Testis (tissue), 2 donors: ENCODE measurements around the gene MIA3.

ENCODE experiments used
- CTCF ChIP-seq, 3 experiments: fragments of 450-650 bp in 2 of 3; fragments of 200-600 bp in 1 of 3; sonication (generic) in 1 of 3; IDR thresholded peaks; one replicate each; pipeline ENCODE4 v1.5.1; 2016 to 2019; ENCODE audit warnings: antibody characterized with exemption in 3 of 3, mild to moderate bottlenecking in 2 of 3, moderate library complexity in 1 of 3
- POLR2A ChIP-seq: fragments of 450-650 bp; IDR thresholded peaks from one replicate; pipeline ENCODE4 v1.6.1; 2017; ENCODE audit warnings: antibody characterized with exemption, mild to moderate bottlenecking, moderate library complexity

GRCh38 chr1:222606757-222607156, 11.1 kb upstream of the MIA3 start:
- TF ChIP-seq CTCF (IDR thresholded peaks at IDR 0.05) (no peak), POLR2A (no peak)
